OCI-LY3 (cell line): ENCODE results near the gene BACH2.

ENCODE experiments used
- EZH2phosphoT487 ChIP-seq: fragments of 200-600 bp; shearing (Covaris generic); IDR thresholded peaks from 2 replicates; pipeline ENCODE4 v1.6.1; 2018; ENCODE audit warnings: antibody characterized with exemption, mixed run types, low read depth
- TF ChIP-seq, protein P1 (sequence below): fragments of 200-600, 300-600 bp; sonication (generic); IDR thresholded peaks from 2 replicates; pipeline ENCODE4 v1.5.1; 2014; ENCODE audit warnings: antibody characterized with exemption, low read length, low read depth

DNA sequence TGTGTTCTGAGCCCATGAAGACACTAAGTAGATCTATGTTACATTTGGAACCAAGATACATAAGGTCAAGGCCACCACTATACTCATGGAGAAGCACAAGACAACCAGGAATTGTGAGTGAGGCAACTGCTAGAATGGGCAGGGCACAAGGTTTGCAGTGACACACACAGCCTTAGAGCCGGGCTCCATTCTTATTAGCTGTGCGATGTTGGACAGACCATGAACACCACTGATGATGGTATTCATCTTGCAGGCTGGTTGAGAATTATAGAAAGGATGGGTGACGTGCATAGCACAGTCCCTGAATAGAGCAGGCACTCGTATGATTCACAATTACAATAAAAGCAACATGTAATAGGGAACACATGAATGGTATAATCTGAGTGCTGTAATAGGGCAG, 229.9 kb downstream of the BACH2 start:
- TF ChIP-seq, protein P1, sequence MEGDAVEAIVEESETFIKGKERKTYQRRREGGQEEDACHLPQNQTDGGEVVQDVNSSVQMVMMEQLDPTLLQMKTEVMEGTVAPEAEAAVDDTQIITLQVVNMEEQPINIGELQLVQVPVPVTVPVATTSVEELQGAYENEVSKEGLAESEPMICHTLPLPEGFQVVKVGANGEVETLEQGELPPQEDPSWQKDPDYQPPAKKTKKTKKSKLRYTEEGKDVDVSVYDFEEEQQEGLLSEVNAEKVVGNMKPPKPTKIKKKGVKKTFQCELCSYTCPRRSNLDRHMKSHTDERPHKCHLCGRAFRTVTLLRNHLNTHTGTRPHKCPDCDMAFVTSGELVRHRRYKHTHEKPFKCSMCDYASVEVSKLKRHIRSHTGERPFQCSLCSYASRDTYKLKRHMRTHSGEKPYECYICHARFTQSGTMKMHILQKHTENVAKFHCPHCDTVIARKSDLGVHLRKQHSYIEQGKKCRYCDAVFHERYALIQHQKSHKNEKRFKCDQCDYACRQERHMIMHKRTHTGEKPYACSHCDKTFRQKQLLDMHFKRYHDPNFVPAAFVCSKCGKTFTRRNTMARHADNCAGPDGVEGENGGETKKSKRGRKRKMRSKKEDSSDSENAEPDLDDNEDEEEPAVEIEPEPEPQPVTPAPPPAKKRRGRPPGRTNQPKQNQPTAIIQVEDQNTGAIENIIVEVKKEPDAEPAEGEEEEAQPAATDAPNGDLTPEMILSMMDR: no peak
- no peak for TF ChIP-seq EZH2phosphoT487
